ENCODE data around the gene RPS26.

The RPS26 gene

DNA sequence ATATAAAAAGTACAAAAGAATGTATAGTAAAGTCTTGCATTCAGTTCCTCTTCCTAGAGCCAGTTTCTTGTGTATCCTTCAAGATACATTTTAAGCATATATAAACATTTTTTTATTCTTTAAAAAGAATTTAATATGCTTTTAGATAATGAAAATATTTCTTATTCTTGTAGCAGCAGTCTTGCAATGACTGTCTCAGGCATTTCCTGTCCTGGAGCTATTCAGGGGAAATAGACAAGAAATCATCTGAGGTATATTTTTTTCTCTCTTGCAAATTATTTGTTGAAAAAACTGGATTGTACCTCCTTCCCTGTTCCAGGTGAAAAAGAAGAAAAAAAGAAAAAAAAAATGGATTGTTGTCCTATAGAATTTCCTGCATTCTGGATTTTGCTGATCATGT, 21.3 kb downstream of the RPS26 start:
- TF ChIP-seq RAD21 (IDR thresholded peaks at IDR 0.05; ENCODE audit: low read depth) = no peak
- no peak for TF ChIP-seq NFIC (IDR thresholded peaks at IDR 0.05)
- TF ChIP-seq TAF1 (IDR thresholded peaks at IDR 0.05; ENCODE audit: low read depth) = no peak
- no peak for TF ChIP-seq EP300 (IDR thresholded peaks at IDR 0.05; ENCODE audit: borderline replicate concordance)
- TF ChIP-seq YY1 (IDR thresholded peaks at IDR 0.05; ENCODE audit: low read depth) = no peak
- no peak for TF ChIP-seq TEAD4 (IDR thresholded peaks at IDR 0.05)
- no peak for TF ChIP-seq TCF12 (IDR thresholded peaks at IDR 0.05; ENCODE audit: low read depth)
- no peak for TF ChIP-seq FOXM1 (IDR thresholded peaks at IDR 0.05; ENCODE audit: borderline replicate concordance, low read depth)
- TF ChIP-seq ZBTB7A (IDR thresholded peaks at IDR 0.05; ENCODE audit: low read depth) = no peak

DNA sequence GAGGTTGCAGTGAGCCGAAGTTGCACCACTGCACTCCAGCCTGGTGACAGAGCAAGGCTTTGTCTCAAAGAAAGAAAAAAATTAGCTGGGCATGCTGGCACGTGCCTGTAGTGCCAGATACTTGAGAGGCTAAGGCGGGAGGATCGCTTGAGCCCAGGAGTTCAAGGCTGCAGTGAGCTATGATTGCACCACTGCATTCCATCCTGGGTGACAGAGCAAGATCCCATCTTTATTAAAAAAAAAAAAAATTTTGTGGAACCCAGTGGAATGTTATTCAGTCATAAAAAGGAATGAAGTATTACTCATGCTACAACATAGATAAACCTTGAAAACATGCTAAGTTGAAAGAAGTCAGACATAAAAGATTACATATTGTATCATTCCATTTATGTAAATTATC, 29.9 kb downstream of the RPS26 start:
- TF ChIP-seq FOXM1 (IDR thresholded peaks at IDR 0.05; ENCODE audit: borderline replicate concordance, low read depth) = no peak
- TF ChIP-seq, protein P1, sequence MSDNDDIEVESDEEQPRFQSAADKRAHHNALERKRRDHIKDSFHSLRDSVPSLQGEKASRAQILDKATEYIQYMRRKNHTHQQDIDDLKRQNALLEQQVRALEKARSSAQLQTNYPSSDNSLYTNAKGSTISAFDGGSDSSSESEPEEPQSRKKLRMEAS (IDR thresholded peaks at IDR 0.05) = no peak
- TF ChIP-seq TAF1 (IDR thresholded peaks at IDR 0.05; ENCODE audit: low read depth) = no peak
- TF ChIP-seq CREB1 (IDR thresholded peaks at IDR 0.05; ENCODE audit: low read depth) = no peak
- no peak for TF ChIP-seq RAD21 (IDR thresholded peaks at IDR 0.05; ENCODE audit: low read depth)
- TF ChIP-seq EGR1 (IDR thresholded peaks at IDR 0.05) = no peak
- TF ChIP-seq TCF12 (IDR thresholded peaks at IDR 0.05; ENCODE audit: low read depth) = no peak
- TF ChIP-seq YY1 (IDR thresholded peaks at IDR 0.05; ENCODE audit: low read depth) = no peak
- TF ChIP-seq CEBPB (IDR thresholded peaks at IDR 0.05) = no peak
- TF ChIP-seq TEAD4 (IDR thresholded peaks at IDR 0.05) = no peak
- no peak for TF ChIP-seq NFIC (IDR thresholded peaks at IDR 0.05)
- TF ChIP-seq ZBTB7A (IDR thresholded peaks at IDR 0.05; ENCODE audit: low read depth) = no peak
- no peak for TF ChIP-seq EP300 (IDR thresholded peaks at IDR 0.05; ENCODE audit: borderline replicate concordance)

DNA sequence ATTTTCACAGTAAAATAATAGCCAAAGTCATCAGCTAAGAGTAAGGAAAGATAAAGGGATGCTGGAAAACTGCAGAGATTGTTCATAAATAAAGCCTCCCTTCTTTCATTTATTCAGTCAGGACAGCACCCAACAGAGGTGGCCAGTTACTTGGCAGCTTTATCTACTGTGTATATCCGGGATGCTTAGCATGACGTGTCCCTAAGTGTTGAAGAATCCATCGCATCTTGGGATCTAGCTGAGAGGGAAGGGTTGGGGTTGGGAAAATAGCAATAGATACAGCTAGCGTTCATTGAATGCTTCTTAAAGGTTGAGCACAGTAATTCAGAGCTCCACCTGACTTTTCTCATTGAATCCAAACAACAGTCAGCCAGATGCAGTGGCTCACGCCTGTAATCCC, 32.7 kb downstream of the RPS26 start:
- TF ChIP-seq FOXM1 (IDR thresholded peaks at IDR 0.05; ENCODE audit: borderline replicate concordance, low read depth) (no peak), TCF12 (IDR thresholded peaks at IDR 0.05; ENCODE audit: low read depth) (no peak), TAF1 (IDR thresholded peaks at IDR 0.05; ENCODE audit: low read depth) (no peak), CREB1 (IDR thresholded peaks at IDR 0.05; ENCODE audit: low read depth) (no peak)

- TF ChIP-seq TCF12 (IDR thresholded peaks at IDR 0.05; ENCODE audit: low read depth) = no peak
- TF ChIP-seq ZBTB7A (IDR thresholded peaks at IDR 0.05; ENCODE audit: low read depth) = no peak
- no peak for TF ChIP-seq REST (IDR thresholded peaks at IDR 0.05; ENCODE audit: low read depth)
- no peak for TF ChIP-seq CREB1 (IDR thresholded peaks at IDR 0.05; ENCODE audit: low read depth)
- no peak for TF ChIP-seq EGR1 (IDR thresholded peaks at IDR 0.05)
- no peak for TF ChIP-seq RAD21 (IDR thresholded peaks at IDR 0.05; ENCODE audit: low read depth)
- TF ChIP-seq YY1 (IDR thresholded peaks at IDR 0.05; ENCODE audit: low read depth) = no peak
- TF ChIP-seq, protein P1 (IDR thresholded peaks at IDR 0.05) = no peak
- TF ChIP-seq, protein P2, sequence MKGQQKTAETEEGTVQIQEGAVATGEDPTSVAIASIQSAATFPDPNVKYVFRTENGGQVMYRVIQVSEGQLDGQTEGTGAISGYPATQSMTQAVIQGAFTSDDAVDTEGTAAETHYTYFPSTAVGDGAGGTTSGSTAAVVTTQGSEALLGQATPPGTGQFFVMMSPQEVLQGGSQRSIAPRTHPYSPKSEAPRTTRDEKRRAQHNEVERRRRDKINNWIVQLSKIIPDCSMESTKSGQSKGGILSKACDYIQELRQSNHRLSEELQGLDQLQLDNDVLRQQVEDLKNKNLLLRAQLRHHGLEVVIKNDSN (IDR thresholded peaks at IDR 0.05) = no peak
- TF ChIP-seq CEBPB (IDR thresholded peaks at IDR 0.05) = no peak
- TF ChIP-seq EP300 (IDR thresholded peaks at IDR 0.05; ENCODE audit: borderline replicate concordance) = no peak
- TF ChIP-seq FOXM1 (IDR thresholded peaks at IDR 0.05; ENCODE audit: borderline replicate concordance, low read depth) = no peak
- TF ChIP-seq TEAD4 (IDR thresholded peaks at IDR 0.05) = no peak
- no peak for TF ChIP-seq TAF1 (IDR thresholded peaks at IDR 0.05; ENCODE audit: low read depth)
- TF ChIP-seq NFIC (IDR thresholded peaks at IDR 0.05) = no peak
These were observed 36.7 kb downstream of the RPS26 start for GRCh38 chr12:56078427-56078826.

- TF ChIP-seq RAD21 (IDR thresholded peaks at IDR 0.05; ENCODE audit: low read depth) (peak; percentile 74), TEAD4 (IDR thresholded peaks at IDR 0.05) (peak; percentile 42; the same call in 1 of the 2 replicates), YY1 (IDR thresholded peaks at IDR 0.05; ENCODE audit: low read depth) (no peak; the same call in 1 of the 2 replicates), NFIC (IDR thresholded peaks at IDR 0.05) (0 out of 2 replicates have a peak, but pooled peaks have one; percentile 6), TCF12 (IDR thresholded peaks at IDR 0.05; ENCODE audit: low read depth) (peak; percentile 33; the same call in 1 of the 2 replicates), EGR1 (IDR thresholded peaks at IDR 0.05) (no peak), REST (IDR thresholded peaks at IDR 0.05; ENCODE audit: low read depth) (no peak), TAF1 (IDR thresholded peaks at IDR 0.05; ENCODE audit: low read depth) (peak; percentile 50)
- TF ChIP-seq, protein P2 (IDR thresholded peaks at IDR 0.05) = no peak; the same call in 1 of the 2 replicates
- TF ChIP-seq, protein P1 (IDR thresholded peaks at IDR 0.05) = peak; percentile 39; the same call in 1 of the 2 replicates
These were observed 37.4 kb downstream of the RPS26 start for GRCh38 chr12:56078931-56079722.

Measured in Ishikawa (cell line).